Esophagus squamous epithelium (tissue), 5 donors: ENCODE results near the gene UGT1A5. TPM values are rescaled to one million over a fixed set of nuclear protein-coding genes. Genes with fewer than 3 reads are reported as not detected.
A peak's percentile ranks its signal among the peaks of the same experiment; 100 is the strongest.

Experiments used
- DNase-seq: peaks from one replicate; lab custom pipeline; 2025; lab: John Stamatoyannopoulos, UW
- H3K27ac ChIP-seq, 4 donors: fragments of 200-600 bp; sonication (generic); one replicate each; pipeline ENCODE4 v1.5.1; 2016 to 2019; ENCODE audit warnings: mild to moderate bottlenecking in 1 of 4
- H3K27me3 ChIP-seq, 4 donors: fragments of 200-600 bp; sonication (generic); 1 replicate in 3 of 4; 2 replicates in 1 of 4; pipeline versions ENCODE4 v1.5.1 to v1.6.0; 2017 to 2021; ENCODE audit warnings: antibody characterized with exemption in 1 of 4
- H3K36me3 ChIP-seq, 3 donors: fragments of 200-600 bp; sonication (generic); one replicate each; pipeline ENCODE4 v1.5.1; 2016 to 2019
- H3K4me1 ChIP-seq, 3 donors: fragments of 200-600 bp; sonication (generic); one replicate each; pipeline ENCODE4 v1.5.1; 2017 to 2019
- H3K4me3 ChIP-seq, 4 donors: fragments of 200-600 bp; sonication (generic); 1 replicate in 3 of 4; 2 replicates in 1 of 4; pipeline ENCODE4 v1.5.1; 2016 to 2019; ENCODE audit warnings: mild to moderate bottlenecking in 2 of 4, moderate library complexity in 1 of 4
- H3K9me3 ChIP-seq, 3 donors: fragments of 200-600 bp; sonication (generic); one replicate each; pipeline ENCODE4 v1.5.1; 2016 to 2019
- CTCF ChIP-seq, 6 experiments: fragments of 450-650 bp in 4 of 6; fragments of 200-600 bp in 2 of 6; sonication (generic) in 2 of 6; IDR thresholded peaks; one replicate each; pipeline ENCODE4 v1.5.1; 2016 to 2019; ENCODE audit warnings: antibody characterized with exemption in 6 of 6, mild to moderate bottlenecking in 4 of 6, moderate library complexity in 4 of 6
- POLR2A ChIP-seq, 4 donors: fragments of 450-650 bp; IDR thresholded peaks; one replicate each; pipeline ENCODE4 v1.6.1; 2017; ENCODE audit warnings: antibody characterized with exemption in 4 of 4, mild to moderate bottlenecking in 4 of 4, moderate library complexity in 3 of 4
- WGBS, 2 donors: methylation state at CpG; one replicate each; pipeline ENCODE4 v1.1.5; 2018; 5-methylcytosine and 5-hydroxymethylcytosine counted together
- intact Hi-C: fragments of 100-400 bp; cut with DNase I; formaldehyde crosslinking; loops from one replicate; pipeline ENCODE4 v1.15.0; 2022
- total RNA-seq, 4 donors: library from RNA; depleted of rRNA; stranded (reverse); fragments of >200 nt; gene quantifications; one replicate each; pipeline ENCODE4 v1.1.0, GENCODE V29; 2016
- donor health status: DM: yes; HTN: yes; CAD: no.

Gene UGT1A5
- total RNA-seq, result 1 to 10 TPM in 3 of 4 donors, under 1 TPM in 1; 0.67 to 9.7 (median 5.8) TPM

GRCh38 chr2:233712611-233713261 lies at the start of gene UGT1A5:
TSS of gene UGT1A5 (plus strand) at chr2:233712907. CDS start at chr2:233712992, 85 bp downstream.
- WGBS, 2 donors, result 76 to 89% methylated on average over 9 to 14 of the region's 14 CpGs
- intact Hi-C loops, result loop anchor here (10.0 kb wide), 1 partner anchor 238 kb away; no protein-coding TSS in a partner anchor
- H3K27ac ChIP-seq, result peak within 1 kb of the TSS in 1 of 4 donors; percentile 60
- no peaks in the 10 kb centered on the region for H3K36me3 ChIP-seq
- H3K27me3 ChIP-seq, result peaks cover 0 to 4% (median 0%) of the 10 kb centered on the region in 4 donors
- H3K4me1 ChIP-seq, result peaks cover 0 to 28% (median 6%) of the 10 kb centered on the region in 3 donors
- H3K4me3 ChIP-seq, result no peak within 1 kb of the TSS
- no peak for DNase-seq
- no peaks in the 10 kb centered on the region for H3K9me3 ChIP-seq
- TF ChIP-seq CTCF (IDR thresholded peaks at IDR 0.05), result no peak
- no peak for TF ChIP-seq POLR2A (IDR thresholded peaks at IDR 0.05)

- intact Hi-C loops, result no loop called here
- H3K36me3 ChIP-seq, result no peaks in the 10 kb centered on the region
- H3K9me3 ChIP-seq, result peaks cover 0 to 7% (median 0%) of the 10 kb centered on the region in 3 donors
- no peak for DNase-seq
- no peaks in the 10 kb centered on the region for H3K4me1 ChIP-seq
- WGBS, 2 donors, result 36 to 48% methylated on average over 1 of the region's 1 CpG
- no peak overlapping the region for H3K27ac ChIP-seq
- H3K4me3 ChIP-seq, result no peak overlapping the region
- no peak for TF ChIP-seq CTCF (IDR thresholded peaks at IDR 0.05)
- no peak for TF ChIP-seq POLR2A (IDR thresholded peaks at IDR 0.05)
- no peaks in the 10 kb centered on the region for H3K27me3 ChIP-seq
These were observed 48.8 kb upstream of the UGT1A5 start for GRCh38 chr2:233663911-233664310.

GRCh38 chr2:233668605-233669260 lies 44.0 kb upstream of the UGT1A5 start:
- 75 to 82% methylated on average over 4 of the region's 4 CpGs for WGBS, 2 donors
- Histone ChIP-seq H3K36me3 (no peaks in the 10 kb centered on the region), H3K27me3 (no peaks in the 10 kb centered on the region), H3K27ac (no peak overlapping the region), H3K4me1 (no peaks in the 10 kb centered on the region), H3K9me3 (peaks cover 0 to under 1% (median 0%) of the 10 kb centered on the region in 3 donors), H3K4me3 (no peak overlapping the region)
- DNase-seq, result no peak
- TF ChIP-seq CTCF (IDR thresholded peaks at IDR 0.05) (no peak), POLR2A (IDR thresholded peaks at IDR 0.05) (no peak)
- intact Hi-C loops, result no loop called here

GRCh38 chr2:233671290-233672161 lies 41.2 kb upstream of the UGT1A5 start, which contains the start of gene UGT1A9:
TSS of gene UGT1A9 (plus strand) at chr2:233671898. CDS start at chr2:233671935, 37 bp downstream.
- no peak for DNase-seq
- Histone ChIP-seq H3K4me1 (no peaks in the 10 kb centered on the region), H3K27me3 (no peaks in the 10 kb centered on the region), H3K9me3 (no peaks in the 10 kb centered on the region), H3K36me3 (no peaks in the 10 kb centered on the region), H3K4me3 (no peak within 1 kb of the TSS), H3K27ac (no peak within 1 kb of the TSS)
- TF ChIP-seq POLR2A (IDR thresholded peaks at IDR 0.05) (no peak), CTCF (IDR thresholded peaks at IDR 0.05) (no peak)
- intact Hi-C loops, result no loop called here
- WGBS, 2 donors, result 81 to 89% methylated on average over 3 to 5 of the region's 5 CpGs
